T-helper 2 cell (primary cell): ENCODE results near the gene DDIT4.
"Not testable (repeated sequence)": the region's sequence is repeated elsewhere in the genome, so short reads cannot be mapped to it uniquely, and the experiment has no call there.

Experiments used
- DNase-seq, 5 experiments: peaks; one replicate each; pipeline versions ENCODE4 v3.0.0 to v3.0.0-alpha.2; 2012 to 2022

Gene DDIT4

GRCh38 chr10:72267819-72268399 lies 5.8 kb upstream of the DDIT4 start:
- no peak for DNase-seq

GRCh38 chr10:72268475-72269200 lies 5.1 kb upstream of the DDIT4 start:
- not testable (repeated sequence) for DNase-seq

- DNase-seq, result no peak
Measured at GRCh38 chr10:72270607-72271281, 3.0 kb upstream of the DDIT4 start.

- DNase-seq, result no peak
Measured at GRCh38 chr10:72272689-72273409, 875 bp upstream of the DDIT4 start.

GRCh38 chr10:72274213-72274729 lies 547 bp downstream of the DDIT4 start:
- no peak for DNase-seq

GRCh38 chr10:72274730-72275350 lies 1.1 kb downstream of the DDIT4 start:
- peak; percentile 34 to 83 (median 62) for DNase-seq

- peak in 1 of 5 experiments; percentile 50 for DNase-seq
Measured at GRCh38 chr10:72275351-72276012, 1.8 kb downstream of the DDIT4 start.

GRCh38 chr10:72276013-72276387 lies 2.3 kb downstream of the DDIT4 start:
- DNase-seq, result no peak

GRCh38 chr10:72276421-72277339 lies 3.0 kb downstream of the DDIT4 start:
- DNase-seq, result peak in 1 of 5 experiments; percentile 40

GRCh38 chr10:72277340-72277995 lies 3.7 kb downstream of the DDIT4 start:
- DNase-seq, result no peak

GRCh38 chr10:72277996-72278667 lies 4.4 kb downstream of the DDIT4 start:
- no peak for DNase-seq

- no peak for DNase-seq
Measured at GRCh38 chr10:72278668-72279393, 5.1 kb downstream of the DDIT4 start.

- DNase-seq, result not testable (repeated sequence)
Measured at GRCh38 chr10:72279587-72279986, 5.9 kb downstream of the DDIT4 start.

- DNase-seq, result no peak
Measured at GRCh38 chr10:72283131-72283530, 9.4 kb downstream of the DDIT4 start.

GRCh38 chr10:72285972-72286521 lies 12.3 kb downstream of the DDIT4 start:
- DNase-seq, result no peak

- DNase-seq, result peak in 2 of 5 experiments; percentile 49 to 86
Measured at GRCh38 chr10:72291019-72291532, 17.4 kb downstream of the DDIT4 start.

- peak in 1 of 5 experiments; percentile 64 for DNase-seq
Measured at GRCh38 chr10:72292223-72292691, 18.5 kb downstream of the DDIT4 start.

GRCh38 chr10:72295330-72295910 lies 21.7 kb downstream of the DDIT4 start:
- no peak for DNase-seq
